GM18508 (cell line): ENCODE results near the gene ANXA6.
"Not testable (repeated sequence)": the region's sequence is repeated elsewhere in the genome, so short reads cannot be mapped to it uniquely, and the experiment has no call there.

Experiments
- ATAC-seq: cut with Tn5 transposase; IDR thresholded peaks from one replicate; pipeline ENCODE4 v1.9.1; 2021; ENCODE audit warnings: moderate number of reproducible peaks; ENCODE audit not compliant: insufficient read depth, unreplicated experiment

The ANXA6 gene

GRCh38 chr5:151157426-151158286 is at the start of gene ANXA6:
Gene ANXA6 (minus strand): TSS chr5:151157779. CDS start chr5:151147901, 9,878 bp downstream.
- ATAC-seq, result no peak

- ATAC-seq, result no peak
Observed at GRCh38 chr5:151205411-151205810, 47.8 kb upstream of the ANXA6 start.

DNA sequence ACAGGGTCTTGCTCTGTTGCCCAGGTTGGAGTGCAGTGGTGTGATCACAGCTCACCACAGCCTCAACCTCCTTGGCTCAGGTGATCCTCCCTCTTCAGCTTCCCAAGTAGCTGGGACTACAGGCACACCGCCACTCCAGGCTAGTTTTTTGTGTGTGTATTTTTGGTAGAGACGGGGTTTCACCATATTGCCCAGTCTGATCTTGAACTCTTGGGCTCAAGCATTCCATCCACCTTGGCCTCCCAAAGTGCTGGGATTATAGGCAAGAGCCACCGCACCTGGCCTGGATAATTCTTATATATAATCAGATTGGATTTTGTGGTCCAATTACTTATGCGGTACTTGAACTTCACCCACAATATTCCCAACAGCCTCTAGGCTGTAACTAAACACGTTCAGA is 46.5 kb upstream of the ANXA6 start:
- ATAC-seq, result no peak

DNA sequence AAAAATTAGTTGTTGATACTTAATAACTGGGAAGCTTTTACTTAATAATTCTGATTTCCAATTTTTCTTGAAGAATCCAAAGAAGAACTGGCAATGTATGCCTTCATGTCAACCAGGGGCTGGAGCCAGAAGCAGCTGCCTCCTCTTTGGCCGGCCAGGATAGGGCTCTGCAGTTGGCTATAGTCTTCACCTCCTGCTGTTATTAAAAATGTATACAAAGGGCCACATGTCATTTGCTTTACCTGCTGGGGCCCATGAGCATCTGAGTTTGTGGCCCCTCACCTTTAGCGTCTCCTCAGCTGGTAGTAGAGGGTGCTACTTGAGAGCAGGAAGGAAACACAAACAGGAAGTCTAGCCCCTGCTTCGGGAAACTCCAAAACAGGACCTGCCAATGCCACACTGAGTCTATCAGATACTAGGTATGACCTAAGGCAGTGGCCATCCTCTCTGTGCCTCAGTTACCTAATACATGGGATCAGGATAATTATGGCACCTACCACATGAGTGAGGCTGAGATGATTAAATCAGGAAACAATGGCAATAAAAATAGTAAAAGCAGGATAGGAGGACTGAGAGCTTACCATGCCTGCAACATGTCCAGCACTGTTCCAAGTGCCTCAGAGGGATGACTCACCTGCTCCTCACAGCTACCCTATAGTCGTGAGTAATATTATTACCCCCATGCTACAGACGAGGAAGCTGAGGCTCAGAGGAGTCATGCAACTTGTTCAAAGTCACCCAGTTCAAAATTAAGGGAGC is 45.0 kb upstream of the ANXA6 start:
- no peak for ATAC-seq

- no peak for ATAC-seq
Observed at GRCh38 chr5:151200913-151201595, 43.5 kb upstream of the ANXA6 start.

DNA sequence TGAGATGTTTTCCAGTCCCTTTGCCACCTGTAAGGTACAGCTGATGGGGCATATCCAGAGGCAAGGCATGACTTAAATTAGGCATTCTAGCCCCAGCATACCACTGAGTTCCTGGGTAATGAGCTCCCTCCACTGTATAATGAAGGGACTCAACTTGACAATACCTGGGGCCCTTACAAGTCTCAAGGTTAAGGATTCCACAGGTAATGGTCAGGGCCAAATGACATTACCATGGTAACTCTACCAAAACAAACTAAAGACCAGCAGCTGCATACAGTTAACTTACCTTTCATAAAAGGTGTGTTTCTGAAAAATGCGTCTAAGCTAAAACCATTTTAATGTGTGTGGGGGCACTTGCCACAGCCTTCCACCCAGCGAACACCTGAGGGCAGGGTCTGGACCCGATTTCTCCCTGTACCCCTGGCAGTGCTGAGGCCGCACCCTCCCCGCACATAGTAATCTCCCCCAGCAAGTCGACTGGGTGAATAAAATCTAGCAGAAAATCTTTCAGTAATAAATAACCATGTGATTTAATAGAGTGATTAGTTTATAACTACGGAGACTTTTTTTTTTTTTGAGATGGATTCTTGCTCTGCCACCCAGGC is 42.1 kb upstream of the ANXA6 start:
- ATAC-seq, result no peak

GRCh38 chr5:151198861-151199260 is 41.3 kb upstream of the ANXA6 start:
- ATAC-seq, result no peak

DNA sequence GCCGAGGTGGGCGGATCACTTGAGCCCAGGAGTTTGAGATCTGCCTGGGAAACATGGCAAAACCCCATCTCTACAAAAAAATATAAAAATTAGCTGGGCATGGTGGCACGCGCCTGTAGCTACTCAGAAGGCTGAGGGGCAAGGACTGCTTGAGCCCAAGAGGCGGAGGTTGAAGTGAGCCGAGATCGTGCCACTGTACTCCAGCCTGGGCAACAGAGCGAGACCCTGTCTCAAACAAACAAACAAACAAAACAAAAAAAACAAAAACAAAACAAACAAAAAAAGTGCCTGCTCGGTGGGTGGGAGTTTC is 39.7 kb upstream of the ANXA6 start:
- not testable (repeated sequence) for ATAC-seq

DNA sequence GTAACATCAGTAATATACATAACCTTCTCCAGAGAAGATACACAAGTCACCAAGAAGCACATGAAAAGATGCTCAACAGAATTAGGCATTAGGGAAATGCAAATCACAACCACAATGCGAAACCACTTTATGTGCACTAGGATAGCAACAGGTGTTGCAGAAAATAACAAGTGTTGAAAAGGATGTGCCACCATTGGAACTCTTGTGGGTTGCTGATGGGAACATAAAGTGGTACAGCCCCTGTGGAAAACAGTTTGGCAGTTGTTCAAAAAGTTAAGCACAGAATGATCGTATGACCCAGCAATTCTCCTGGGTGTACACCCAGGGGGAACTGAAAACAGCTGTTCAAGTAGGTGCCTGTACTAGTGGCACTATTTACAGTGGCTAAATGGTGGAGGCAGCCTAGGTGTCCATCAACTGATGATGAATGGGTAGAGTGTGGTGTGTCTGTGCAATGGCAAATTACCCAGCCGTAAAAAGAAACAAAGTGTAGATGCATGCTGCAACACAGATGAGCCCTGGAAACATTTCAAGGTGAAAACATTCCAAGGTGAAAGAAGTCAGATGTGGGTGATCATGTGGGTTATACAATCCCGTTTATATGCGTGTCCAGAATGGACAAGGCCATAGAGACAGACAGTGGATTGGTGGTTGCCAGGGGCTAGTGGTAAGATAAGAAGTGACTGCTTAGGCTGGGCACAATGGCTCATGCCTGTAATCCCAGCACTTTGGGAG is 39.1 kb upstream of the ANXA6 start:
- ATAC-seq, result peak; percentile 76

DNA sequence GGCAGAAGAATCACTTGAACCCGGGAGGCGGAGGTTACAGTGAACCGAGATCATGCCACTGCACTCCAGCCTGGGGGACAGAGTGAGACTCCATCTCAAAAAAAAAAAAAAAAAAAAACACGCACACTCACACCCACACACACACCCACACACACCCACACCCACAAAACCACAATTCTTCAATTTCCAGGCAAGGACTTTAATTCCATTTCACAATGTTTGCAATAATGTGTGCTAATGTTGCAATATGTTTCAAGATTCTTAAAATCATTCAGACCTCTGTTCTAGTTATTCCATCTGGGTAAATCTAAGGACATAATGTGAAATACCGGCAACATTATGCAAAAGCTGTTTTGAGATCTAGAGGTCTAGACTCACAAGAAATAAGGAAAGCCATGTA is 38.0 kb upstream of the ANXA6 start:
- no peak for ATAC-seq

DNA sequence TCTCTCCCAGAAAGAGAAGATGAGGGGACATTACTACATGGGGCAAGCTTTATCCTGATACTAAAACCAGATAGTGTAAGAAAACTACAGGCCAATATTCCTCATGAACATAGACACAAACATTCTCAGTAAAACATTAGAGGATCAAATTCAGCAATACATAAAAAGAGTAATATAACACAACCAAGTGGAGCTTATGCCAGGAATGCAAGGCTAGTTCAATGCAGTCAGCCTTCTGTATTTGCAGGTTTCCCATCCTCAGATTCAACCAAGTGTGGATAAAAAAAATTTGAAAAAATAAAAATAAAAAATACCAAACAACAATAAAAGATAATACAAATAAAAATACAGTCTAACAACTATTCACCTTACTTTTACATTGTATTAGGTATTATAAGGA is 35.0 kb upstream of the ANXA6 start:
- no peak for ATAC-seq

GRCh38 chr5:151191661-151192060 is 34.1 kb upstream of the ANXA6 start:
- ATAC-seq, result no peak

- ATAC-seq, result no peak
Observed at GRCh38 chr5:151189151-151189550, 31.6 kb upstream of the ANXA6 start.

GRCh38 chr5:151186538-151186937 is 29.0 kb upstream of the ANXA6 start:
- no peak for ATAC-seq

DNA sequence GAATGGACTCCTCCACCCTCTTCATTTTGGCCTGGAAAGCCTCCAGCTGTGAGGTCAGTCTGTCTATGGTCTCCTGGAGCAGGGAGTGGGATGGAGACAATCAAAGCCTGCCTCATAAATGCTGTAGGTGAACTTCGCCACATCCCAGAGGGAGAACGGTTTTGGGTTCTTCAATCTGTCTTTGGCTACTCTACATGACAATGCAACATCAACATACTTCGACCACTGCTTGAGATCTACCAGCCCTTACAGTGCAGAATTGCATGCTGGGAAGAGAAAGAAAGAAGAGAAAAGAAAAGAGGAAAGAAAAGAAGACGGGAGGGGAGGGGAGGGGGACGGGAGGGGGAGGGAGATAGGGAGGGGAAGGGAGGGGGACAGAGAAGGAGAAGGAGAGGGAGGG is 28.5 kb upstream of the ANXA6 start:
- no peak for ATAC-seq

- ATAC-seq, result no peak
Observed at GRCh38 chr5:151184316-151185042, 26.9 kb upstream of the ANXA6 start.

DNA sequence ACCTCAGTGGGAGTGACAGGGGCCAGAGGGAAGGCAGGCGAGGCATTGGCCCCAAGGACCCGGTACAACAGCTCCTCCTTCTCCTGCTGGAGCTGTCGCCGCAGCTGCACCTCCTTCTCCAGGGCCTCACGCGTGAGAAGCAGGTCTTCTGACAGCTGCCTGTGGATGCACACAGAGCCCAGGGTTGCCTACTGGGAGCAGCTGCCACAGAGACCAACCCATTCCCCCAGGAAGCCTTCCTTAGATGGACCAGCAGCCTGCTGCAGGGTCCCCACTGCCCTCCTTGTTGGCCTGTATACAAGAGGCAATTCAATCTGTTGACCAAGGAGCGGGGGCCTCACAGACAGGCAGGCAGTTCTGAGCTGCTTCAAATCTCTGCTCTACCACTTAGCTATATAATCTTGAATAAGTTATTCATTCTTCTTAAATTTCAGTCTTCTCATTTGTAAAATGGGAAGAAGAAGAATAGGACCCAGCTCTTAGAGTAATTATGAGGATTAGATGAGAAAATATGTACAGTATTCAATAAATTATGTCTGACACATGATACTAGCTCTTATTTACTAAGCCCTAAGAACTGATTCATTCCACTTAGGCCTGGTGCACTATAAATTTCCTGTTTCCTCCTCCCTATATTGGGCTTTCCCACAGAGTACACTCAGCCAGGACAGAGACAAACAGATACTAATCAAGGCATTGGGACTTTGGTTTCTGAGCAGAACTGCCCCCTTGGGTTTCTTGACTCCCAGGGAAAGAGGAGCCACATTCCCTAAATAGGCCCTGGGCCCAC is 26.1 kb upstream of the ANXA6 start:
- ATAC-seq, result no peak

DNA sequence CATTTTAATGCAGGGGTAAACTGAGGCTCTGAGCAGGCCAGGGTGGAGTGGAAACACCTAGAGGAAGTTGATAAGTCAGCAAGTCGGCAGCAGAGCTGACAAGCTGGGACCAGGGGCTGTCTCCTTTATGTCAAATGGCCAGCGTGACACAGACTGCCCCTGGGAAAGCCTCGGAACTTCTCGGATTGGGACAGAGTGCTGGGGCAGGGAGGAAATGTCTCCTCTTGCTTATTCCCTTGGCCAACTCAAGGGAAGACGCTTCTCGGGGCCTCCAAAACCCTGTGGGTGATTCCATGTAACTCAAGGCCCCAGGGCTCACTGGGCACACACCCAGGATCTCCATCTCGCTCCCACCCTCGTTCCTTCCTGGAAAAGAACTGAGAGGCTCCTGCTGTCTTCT is 25.4 kb upstream of the ANXA6 start:
- ATAC-seq, result no peak

DNA sequence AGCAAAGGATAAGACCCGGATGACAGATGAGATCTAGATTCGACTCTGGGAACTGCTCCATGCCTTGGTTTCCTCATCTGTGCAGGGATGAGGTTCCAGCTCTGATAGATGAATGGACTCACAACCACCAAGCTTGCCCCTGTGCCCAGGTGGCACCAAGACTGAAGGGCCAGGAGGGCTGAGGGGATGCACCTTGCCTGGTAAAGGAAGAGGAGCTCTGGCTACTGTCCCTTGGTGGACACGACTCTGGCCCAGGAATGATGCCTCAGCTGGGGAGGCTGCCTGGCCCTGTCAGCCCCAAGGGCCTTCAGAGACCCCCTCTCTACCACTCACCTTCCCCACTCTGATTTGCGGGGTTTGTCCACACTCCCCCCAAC is 24.9 kb upstream of the ANXA6 start:
- no peak for ATAC-seq
